Measurements from ENCODE around the gene LMO1. TPM values are rescaled to one million over a fixed set of nuclear protein-coding genes. Genes with fewer than 3 reads are reported as not detected.

LMO1 gene
- total and polyA plus RNA-seq, 2 experiments from 2014 or later, result 0.33 TPM; not detected in 1

GRCh38 chr11:8281266-8281665 lies 17.6 kb upstream of the LMO1 start:
- TF ChIP-seq EZH2 (IDR thresholded peaks at IDR 0.05; ENCODE audit: borderline replicate concordance) (no peak), CTCF (IDR thresholded peaks at IDR 0.05; ENCODE audit: poor library complexity) (no peak), EZH2phosphoT487 (IDR thresholded peaks at IDR 0.05; ENCODE audit: low read depth, severe bottlenecking, unreplicated experiment) (no peak)
- Histone ChIP-seq H3K4me1 (ENCODE audit: insufficient read depth) (peaks cover 11% of the 10 kb centered on the region), H3K27me3 (peaks cover 7% of the 10 kb centered on the region), H2AFZ (no peak overlapping the region), H3K4me3 (no peak overlapping the region), H3K79me2 (no peaks in the 10 kb centered on the region), H3K9me2 (replicated peaks; ENCODE audit: insufficient read depth) (no peaks in the 10 kb centered on the region), H3K27ac (no peak overlapping the region), H3K4me2 (no peak overlapping the region), H3K36me3 (replicated peaks; ENCODE audit: insufficient read depth, low read depth) (no peaks in the 10 kb centered on the region), H3K9me3 (ENCODE audit: low read depth) (no peaks in the 10 kb centered on the region), H4K20me1 (ENCODE audit: insufficient read depth, poor library complexity, severe bottlenecking) (no peaks in the 10 kb centered on the region)
- WGBS (ENCODE audit: low lambda C conversion rate, missing lambda C conversion rate), result 98% methylated on average over 2 of the region's 2 CpGs
- DNase-seq (ENCODE audit: low spot score), result no peak

- Histone ChIP-seq H4K20me1 (ENCODE audit: insufficient read depth, poor library complexity, severe bottlenecking) (no peaks in the 10 kb centered on the region), H3K4me2 (no peak overlapping the region), H3K79me2 (no peaks in the 10 kb centered on the region), H2AFZ (no peak overlapping the region), H3K27me3 (peaks cover 8% of the 10 kb centered on the region), H3K36me3 (replicated peaks; ENCODE audit: insufficient read depth, low read depth) (no peaks in the 10 kb centered on the region), H3K9me3 (ENCODE audit: low read depth) (no peaks in the 10 kb centered on the region), H3K4me1 (ENCODE audit: insufficient read depth) (no peaks in the 10 kb centered on the region), H3K9me2 (replicated peaks; ENCODE audit: insufficient read depth) (no peaks in the 10 kb centered on the region), H3K27ac (no peak overlapping the region), H3K4me3 (no peak overlapping the region)
- TF ChIP-seq CTCF (IDR thresholded peaks at IDR 0.05; ENCODE audit: poor library complexity) (no peak), EZH2 (IDR thresholded peaks at IDR 0.05; ENCODE audit: borderline replicate concordance) (no peak), EZH2phosphoT487 (IDR thresholded peaks at IDR 0.05; ENCODE audit: low read depth, severe bottlenecking, unreplicated experiment) (no peak)
- WGBS (ENCODE audit: low lambda C conversion rate, missing lambda C conversion rate), result 90% methylated on average over 7 of the region's 7 CpGs
- no peak for DNase-seq (ENCODE audit: low spot score)
These were observed 14.0 kb upstream of the LMO1 start for GRCh38 chr11:8277691-8278090.

GRCh38 chr11:8276528-8276927 lies 12.8 kb upstream of the LMO1 start:
- H2AFZ ChIP-seq, result no peak overlapping the region
- no peaks in the 10 kb centered on the region for H3K36me3 ChIP-seq (replicated peaks; ENCODE audit: insufficient read depth, low read depth)
- peaks cover 18% of the 10 kb centered on the region for H3K27me3 ChIP-seq
- no peaks in the 10 kb centered on the region for H3K9me3 ChIP-seq (ENCODE audit: low read depth)
- H3K9me2 ChIP-seq (replicated peaks; ENCODE audit: insufficient read depth), result no peaks in the 10 kb centered on the region
- no peaks in the 10 kb centered on the region for H4K20me1 ChIP-seq (ENCODE audit: insufficient read depth, poor library complexity, severe bottlenecking)
- no peak overlapping the region for H3K4me2 ChIP-seq
- no peak overlapping the region for H3K4me3 ChIP-seq
- DNase-seq (ENCODE audit: low spot score), result no peak
- WGBS (ENCODE audit: low lambda C conversion rate, missing lambda C conversion rate), result 93% methylated on average over 4 of the region's 4 CpGs
- TF ChIP-seq EZH2phosphoT487 (IDR thresholded peaks at IDR 0.05; ENCODE audit: low read depth, severe bottlenecking, unreplicated experiment) (no peak), CTCF (IDR thresholded peaks at IDR 0.05; ENCODE audit: poor library complexity) (no peak), EZH2 (IDR thresholded peaks at IDR 0.05; ENCODE audit: borderline replicate concordance) (no peak)
- H3K27ac ChIP-seq, result no peak overlapping the region
- H3K79me2 ChIP-seq, result no peaks in the 10 kb centered on the region
- no peaks in the 10 kb centered on the region for H3K4me1 ChIP-seq (ENCODE audit: insufficient read depth)

GRCh38 chr11:8273287-8273686 lies 9.6 kb upstream of the LMO1 start:
- no peaks in the 10 kb centered on the region for H3K79me2 ChIP-seq
- DNase-seq (ENCODE audit: low spot score), result no peak
- TF ChIP-seq EZH2 (IDR thresholded peaks at IDR 0.05; ENCODE audit: borderline replicate concordance) (no peak), EZH2phosphoT487 (IDR thresholded peaks at IDR 0.05; ENCODE audit: low read depth, severe bottlenecking, unreplicated experiment) (no peak), CTCF (IDR thresholded peaks at IDR 0.05; ENCODE audit: poor library complexity) (no peak)
- H3K4me2 ChIP-seq, result no peak overlapping the region
- no peak overlapping the region for H3K27ac ChIP-seq
- no peaks in the 10 kb centered on the region for H3K9me2 ChIP-seq (replicated peaks; ENCODE audit: insufficient read depth)
- H3K4me1 ChIP-seq (ENCODE audit: insufficient read depth), result no peaks in the 10 kb centered on the region
- no peak overlapping the region for H3K4me3 ChIP-seq
- no peak overlapping the region for H2AFZ ChIP-seq
- no peaks in the 10 kb centered on the region for H3K36me3 ChIP-seq (replicated peaks; ENCODE audit: insufficient read depth, low read depth)
- no peaks in the 10 kb centered on the region for H3K9me3 ChIP-seq (ENCODE audit: low read depth)
- no peaks in the 10 kb centered on the region for H4K20me1 ChIP-seq (ENCODE audit: insufficient read depth, poor library complexity, severe bottlenecking)
- peaks cover 47% of the 10 kb centered on the region for H3K27me3 ChIP-seq
